ENCODE measurements around the gene ERBB2. TPM values are rescaled to one million over a fixed set of nuclear protein-coding genes. Genes with fewer than 3 reads are reported as not detected.
A peak's percentile ranks its signal among the peaks of the same experiment; 100 is the strongest.

ERBB2 gene
- total and polyA plus RNA-seq, 2 of the 13 experiments (the other 11 are each of a cell fraction or from before 2014, with no cell fraction given): 57.7 to 64.1 TPM

DNA sequence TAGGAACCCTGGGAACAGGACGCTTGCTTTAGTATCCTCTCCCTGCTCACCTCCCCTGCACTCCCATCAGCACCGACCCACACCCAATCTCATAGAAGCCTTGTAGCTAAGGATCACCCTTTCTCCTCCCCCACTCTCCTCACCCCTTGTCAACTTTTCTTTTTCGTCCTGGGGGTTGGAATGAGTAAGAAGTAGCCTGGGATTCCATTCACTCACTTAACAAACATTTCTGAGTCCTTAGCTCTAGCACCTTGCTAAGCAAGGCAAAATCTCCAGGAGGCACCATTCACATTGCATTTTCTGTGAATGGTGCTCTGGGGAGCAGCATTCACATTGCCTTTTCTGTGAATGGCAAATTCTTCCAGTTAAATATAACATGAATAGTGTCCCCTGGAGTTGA, 10.9 kb upstream of the ERBB2 start (continued):
- no peak for TF ChIP-seq RORA (CRISPR knock-in tag; IDR thresholded peaks at IDR 0.05)
- no peak for TF ChIP-seq HMGXB4 (CRISPR knock-in tag; IDR thresholded peaks at IDR 0.05; ENCODE audit: borderline replicate concordance in 1 of 2, low read depth in 1 of 2)
- TF ChIP-seq GTF2F1 (IDR thresholded peaks at IDR 0.05; ENCODE audit: low read length): no peak
- 0 out of 2 replicates have a peak, but pooled peaks have one; percentile 9 for TF ChIP-seq MED1 (CRISPR knock-in tag; IDR thresholded peaks at IDR 0.05)
- peak; percentile 28; the same call in 1 of the 2 replicates for TF ChIP-seq SAP130 (CRISPR knock-in tag; IDR thresholded peaks at IDR 0.05; ENCODE audit: low read depth)
- TF ChIP-seq KDM2A (CRISPR knock-in tag; IDR thresholded peaks at IDR 0.05; ENCODE audit: borderline replicate concordance, low read depth): no peak
- TF ChIP-seq USF2 (IDR thresholded peaks at IDR 0.05; ENCODE audit: low read depth, low read length): no peak
- TF ChIP-seq USF2 (CRISPR knock-in tag; IDR thresholded peaks at IDR 0.05; ENCODE audit: borderline replicate concordance): no peak
- TF ChIP-seq MTA3 (CRISPR knock-in tag; IDR thresholded peaks at IDR 0.05): no peak
- no peak for TF ChIP-seq ZNF501 (CRISPR knock-in tag; IDR thresholded peaks at IDR 0.05)
- TF ChIP-seq RBFOX2 (IDR thresholded peaks at IDR 0.05; ENCODE audit: low read depth, low read length): no peak
- TF ChIP-seq MIXL1 (CRISPR knock-in tag; IDR thresholded peaks at IDR 0.05): no peak
- TF ChIP-seq, protein P1, sequence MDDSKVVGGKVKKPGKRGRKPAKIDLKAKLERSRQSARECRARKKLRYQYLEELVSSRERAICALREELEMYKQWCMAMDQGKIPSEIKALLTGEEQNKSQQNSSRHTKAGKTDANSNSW (CRISPR knock-in tag; IDR thresholded peaks at IDR 0.05; ENCODE audit: borderline replicate concordance): no peak
- TF ChIP-seq, protein P2, sequence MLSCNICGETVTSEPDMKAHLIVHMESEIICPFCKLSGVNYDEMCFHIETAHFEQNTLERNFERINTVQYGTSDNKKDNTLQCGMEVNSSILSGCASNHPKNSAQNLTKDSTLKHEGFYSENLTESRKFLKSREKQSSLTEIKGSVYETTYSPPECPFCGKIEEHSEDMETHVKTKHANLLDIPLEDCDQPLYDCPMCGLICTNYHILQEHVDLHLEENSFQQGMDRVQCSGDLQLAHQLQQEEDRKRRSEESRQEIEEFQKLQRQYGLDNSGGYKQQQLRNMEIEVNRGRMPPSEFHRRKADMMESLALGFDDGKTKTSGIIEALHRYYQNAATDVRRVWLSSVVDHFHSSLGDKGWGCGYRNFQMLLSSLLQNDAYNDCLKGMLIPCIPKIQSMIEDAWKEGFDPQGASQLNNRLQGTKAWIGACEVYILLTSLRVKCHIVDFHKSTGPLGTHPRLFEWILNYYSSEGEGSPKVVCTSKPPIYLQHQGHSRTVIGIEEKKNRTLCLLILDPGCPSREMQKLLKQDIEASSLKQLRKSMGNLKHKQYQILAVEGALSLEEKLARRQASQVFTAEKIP (CRISPR knock-in tag; IDR thresholded peaks at IDR 0.05; ENCODE audit: borderline replicate concordance): no peak
- TF ChIP-seq MBNL3 (CRISPR knock-in tag; conservative IDR thresholded peaks at IDR 0.05): no peak
- TF ChIP-seq ZNF468 (CRISPR knock-in tag; IDR thresholded peaks at IDR 0.05): 0 out of 2 replicates have a peak, but pooled peaks have one; percentile 40
- no peak for TF ChIP-seq POLR2A (IDR thresholded peaks at IDR 0.05; ENCODE audit: insufficient read depth in 1 of 2, low read depth in 2 of 2, low read length in 2 of 2)
- TF ChIP-seq ZFP1 (CRISPR knock-in tag; IDR thresholded peaks at IDR 0.05): no peak
- TF ChIP-seq ZNF264 (CRISPR knock-in tag; IDR thresholded peaks at IDR 0.05): 0 out of 2 replicates have a peak, but pooled peaks have one; percentile 44
- TF ChIP-seq TFE3 (CRISPR knock-in tag; IDR thresholded peaks at IDR 0.05): no peak
- no peak for TF ChIP-seq ZNF34 (CRISPR knock-in tag; IDR thresholded peaks at IDR 0.05; ENCODE audit: borderline replicate concordance)
- TF ChIP-seq CBX2 (IDR thresholded peaks at IDR 0.05; ENCODE audit: low read depth, low read length): no peak
- no peak for TF ChIP-seq CBX2 (CRISPR knock-in tag; IDR thresholded peaks at IDR 0.05; ENCODE audit: low read depth)
- 0 out of 2 replicates have a peak, but pooled peaks have one; percentile 12 for TF ChIP-seq IRF9 (CRISPR knock-in tag; IDR thresholded peaks at IDR 0.05; ENCODE audit: borderline replicate concordance)
